Middle frontal gyrus (tissue), 1 donor: ENCODE measurements around the gene COP1.
"Not testable (repeated sequence)": the region's sequence is repeated elsewhere in the genome, so short reads cannot be mapped to it uniquely, and the experiment has no call there.

Experiments used
- DNase-seq: peaks from one replicate; pipeline ENCODE4 v3.0.0-alpha.2; 2015; ENCODE audit warnings: low spot score; ENCODE audit errors: extremely low spot score

COP1 gene

DNA sequence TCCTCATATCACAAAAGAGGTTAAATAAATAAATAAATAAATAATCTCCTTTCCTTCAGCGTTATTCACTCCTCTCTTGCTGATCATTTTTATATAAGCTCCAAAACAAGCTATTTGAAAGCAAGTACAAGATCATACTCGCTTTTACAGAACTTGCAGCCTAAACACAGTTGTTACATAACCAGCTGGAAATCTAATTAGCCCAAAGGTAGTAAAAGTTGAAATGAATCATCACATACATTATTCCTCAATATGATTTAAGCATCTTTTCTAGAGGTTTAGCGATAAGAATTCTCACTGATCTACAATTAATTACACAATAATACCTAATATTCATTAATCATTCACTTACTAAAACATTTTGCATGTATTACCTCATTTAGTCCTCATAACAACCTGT is 160.2 kb downstream of the COP1 start:
- DNase-seq = no peak

DNA sequence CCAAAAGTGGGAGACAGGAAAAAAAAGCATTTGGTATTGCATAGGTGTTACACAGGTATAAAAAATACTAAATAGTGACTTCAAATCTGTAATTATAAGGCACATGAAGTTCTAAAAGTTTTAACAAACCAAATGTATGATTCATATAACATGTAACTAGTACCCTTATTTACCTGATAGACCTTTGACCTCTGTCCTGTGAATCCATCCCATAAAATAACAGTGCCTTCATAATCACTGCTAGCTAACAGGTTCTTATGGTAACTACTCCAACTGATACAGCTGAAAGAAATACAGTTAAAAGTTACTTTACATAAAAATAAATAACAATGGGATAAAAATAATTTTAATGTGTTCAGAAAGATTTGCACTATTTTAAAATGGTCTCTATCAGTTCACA is 163.5 kb downstream of the COP1 start:
- DNase-seq = no peak

GRCh38 chr1:176033881-176034280 is 173.2 kb downstream of the COP1 start:
- DNase-seq = no peak

- no peak for DNase-seq
Measured at GRCh38 chr1:176033474-176033873, 173.6 kb downstream of the COP1 start.

GRCh38 chr1:176032040-176032645 is 174.9 kb downstream of the COP1 start:
- DNase-seq = no peak

DNA sequence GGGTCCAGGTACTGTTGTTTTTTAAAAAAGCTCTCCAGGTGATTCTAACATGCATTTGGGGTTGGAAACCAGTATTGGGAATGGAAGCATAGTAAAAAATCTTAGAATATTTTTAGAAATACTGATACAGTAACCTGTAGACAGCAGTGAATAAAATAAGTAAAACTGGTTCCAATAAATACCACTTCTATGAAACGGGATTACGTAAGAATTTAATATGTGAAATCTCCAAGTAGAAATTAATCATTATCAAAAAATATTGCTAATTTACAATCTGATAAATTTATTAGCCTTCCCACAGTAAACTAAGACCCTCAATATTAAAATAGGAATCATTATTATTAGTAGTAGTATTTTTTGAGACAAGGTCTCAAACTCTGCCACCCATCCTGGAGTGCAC is 177.5 kb downstream of the COP1 start:
- DNase-seq = no peak

GRCh38 chr1:176029155-176029554 is 177.9 kb downstream of the COP1 start:
- no peak for DNase-seq

DNA sequence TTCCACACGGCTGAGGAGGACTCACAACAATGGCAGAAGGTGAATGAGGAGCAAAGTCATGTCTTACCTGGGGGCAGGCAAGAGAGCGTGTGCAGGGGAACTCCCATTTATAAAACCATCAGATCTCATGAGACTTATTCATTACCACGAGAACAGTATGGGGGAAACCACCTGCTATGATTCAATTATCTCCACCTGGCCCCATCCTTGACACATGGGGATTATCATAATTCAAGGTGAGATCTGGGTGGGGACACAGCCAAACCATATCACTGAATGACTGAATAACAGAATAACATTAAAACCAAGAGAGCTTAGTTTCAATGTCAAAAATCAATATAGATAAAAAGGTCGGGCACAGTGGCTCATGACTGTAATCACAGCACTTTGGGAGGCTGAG is 179.2 kb downstream of the COP1 start:
- not testable (repeated sequence) for DNase-seq

DNA sequence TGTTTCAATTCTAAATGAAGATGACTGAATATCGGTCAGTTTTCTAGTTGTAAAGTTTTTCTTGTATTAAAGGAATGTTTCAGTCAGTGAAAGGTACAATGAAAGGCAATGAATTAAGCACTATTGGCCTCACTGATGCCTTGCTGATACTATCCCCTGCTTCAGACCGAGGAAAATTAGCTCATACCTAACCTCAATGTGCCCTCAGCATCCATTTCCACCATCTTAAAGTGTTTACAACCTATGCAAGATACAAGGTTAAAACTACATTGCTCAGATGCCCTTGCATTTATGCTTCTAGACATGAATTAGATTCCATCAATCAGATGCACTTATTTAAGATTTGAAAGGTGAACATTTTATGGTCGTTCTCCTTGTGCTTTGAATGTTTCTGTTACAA is 184.5 kb downstream of the COP1 start:
- DNase-seq = no peak

DNA sequence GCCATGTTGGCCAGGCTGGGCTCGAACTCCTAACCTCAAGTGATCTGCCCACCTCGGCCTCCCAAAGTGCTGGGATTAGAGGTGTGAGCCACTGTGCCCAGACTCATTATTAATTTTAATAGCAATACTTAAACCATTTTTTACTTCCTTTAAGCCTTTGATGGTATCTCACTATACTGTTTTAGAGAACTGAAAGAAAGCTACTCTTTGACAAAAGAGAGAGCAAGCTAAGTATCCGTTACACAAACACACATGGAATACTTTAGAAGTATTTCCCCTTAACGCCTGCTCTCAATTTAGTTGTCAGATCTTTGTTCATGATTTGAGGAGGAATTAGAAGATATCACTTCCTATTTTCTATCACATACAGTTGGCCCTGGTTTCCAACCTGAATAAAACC is 189.4 kb downstream of the COP1 start:
- DNase-seq = no peak

DNA sequence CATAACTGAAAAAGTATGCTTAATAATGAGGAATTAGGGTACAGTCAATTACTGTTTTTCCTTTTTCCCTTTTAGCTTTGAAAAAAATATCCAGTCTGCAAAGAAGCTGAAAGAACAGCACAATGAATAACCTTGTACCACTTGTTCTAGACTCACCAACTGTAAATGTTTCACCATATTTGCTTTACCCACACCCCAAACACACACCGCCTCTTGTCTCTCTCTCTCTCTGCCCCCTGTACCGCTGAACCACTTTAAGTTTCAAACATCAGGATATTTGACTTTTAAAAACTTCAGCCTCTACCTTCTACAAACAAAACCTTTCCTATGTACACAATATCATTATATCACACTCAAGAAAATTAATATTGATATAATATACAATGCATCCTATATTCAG is 197.1 kb downstream of the COP1 start:
- DNase-seq = no peak

DNA sequence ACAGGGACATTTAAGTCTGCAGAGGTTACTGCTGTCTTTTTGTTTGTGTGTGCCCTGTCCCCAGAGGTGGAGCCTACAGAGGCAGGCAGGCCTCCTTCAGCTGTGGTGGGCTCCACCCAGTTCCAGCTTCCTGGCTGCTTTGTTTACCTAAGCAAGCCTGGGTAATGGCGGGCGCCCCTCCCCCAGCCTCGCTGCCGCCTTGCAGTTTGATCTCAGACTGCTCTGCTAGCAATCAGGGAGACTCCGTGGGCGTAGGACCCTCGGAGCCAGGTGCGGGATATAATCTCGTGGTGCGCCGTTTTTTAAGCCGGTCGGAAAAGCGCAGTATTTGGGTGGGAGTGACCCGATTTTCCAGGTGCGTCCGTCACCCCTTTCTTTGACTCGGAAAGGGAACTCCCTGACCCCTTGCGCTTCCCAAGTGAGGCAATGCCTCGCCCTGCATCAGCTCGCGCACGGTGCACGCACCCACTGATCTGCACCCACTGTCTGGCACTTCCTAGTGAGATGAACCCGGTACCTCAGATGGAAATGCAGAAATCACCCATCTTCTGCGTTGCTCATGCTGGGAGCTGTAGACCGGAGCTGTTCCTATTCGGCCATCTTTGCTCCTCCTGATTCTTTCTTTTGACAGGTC is 199.2 kb downstream of the COP1 start:
- not testable (repeated sequence) for DNase-seq

DNA sequence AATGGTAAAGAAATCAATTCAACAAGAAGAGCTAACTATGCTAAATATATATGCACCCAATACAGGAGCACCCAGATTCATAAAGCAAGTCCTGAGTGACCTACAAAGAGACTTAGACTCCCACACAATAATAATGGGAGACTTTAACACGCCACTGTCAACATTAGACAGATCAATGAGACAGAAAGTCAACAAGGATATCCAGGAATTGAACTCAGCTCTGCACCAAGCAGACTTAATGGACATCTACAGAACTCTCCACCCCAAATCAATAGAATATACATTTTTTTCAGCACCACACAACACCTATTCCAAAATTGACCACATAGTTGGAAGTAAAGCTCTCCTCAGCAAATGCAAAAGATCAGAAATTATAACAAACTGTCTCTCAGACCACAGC is 212.4 kb downstream of the COP1 start:
- DNase-seq = not testable (repeated sequence)

DNA sequence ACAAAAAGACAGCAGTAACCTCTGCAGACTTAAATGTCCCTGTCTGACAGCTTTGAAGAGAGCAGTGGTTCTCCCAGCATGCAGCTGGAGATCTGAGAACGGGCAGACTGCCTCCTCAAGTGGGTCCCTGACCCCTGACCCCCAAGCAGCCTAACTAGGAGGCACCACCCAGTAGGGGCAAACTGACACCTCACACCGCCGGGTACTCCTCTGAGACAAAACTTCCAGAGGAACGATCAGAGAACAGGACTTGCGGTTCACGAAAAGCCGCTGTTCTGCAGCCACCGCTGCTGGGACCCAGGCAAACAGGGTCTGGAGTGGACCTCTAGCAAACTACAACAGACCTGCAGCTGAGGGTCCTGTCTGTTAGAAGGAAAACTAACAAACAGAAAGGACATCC is 214.3 kb downstream of the COP1 start:
- DNase-seq = not testable (repeated sequence)

DNA sequence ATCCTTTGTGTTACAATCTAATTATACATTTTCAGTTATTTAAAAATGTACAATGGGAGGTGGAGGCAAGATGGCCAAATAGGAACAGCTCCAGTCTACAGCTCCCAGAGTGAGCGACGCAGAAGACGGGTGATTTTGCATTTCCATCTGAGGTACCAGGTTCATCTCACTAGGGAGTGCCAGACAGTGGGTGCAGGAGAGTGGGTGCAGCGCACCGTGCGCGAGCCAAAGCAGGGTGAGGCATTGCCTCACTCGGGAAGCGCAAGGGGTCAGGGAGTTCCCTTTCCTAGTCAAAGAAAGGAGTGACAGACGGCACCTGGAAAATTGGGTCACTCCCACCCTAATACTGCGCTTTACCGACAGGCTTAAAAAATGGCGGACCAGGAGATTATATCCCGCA is 214.9 kb downstream of the COP1 start:
- not testable (repeated sequence) for DNase-seq

DNA sequence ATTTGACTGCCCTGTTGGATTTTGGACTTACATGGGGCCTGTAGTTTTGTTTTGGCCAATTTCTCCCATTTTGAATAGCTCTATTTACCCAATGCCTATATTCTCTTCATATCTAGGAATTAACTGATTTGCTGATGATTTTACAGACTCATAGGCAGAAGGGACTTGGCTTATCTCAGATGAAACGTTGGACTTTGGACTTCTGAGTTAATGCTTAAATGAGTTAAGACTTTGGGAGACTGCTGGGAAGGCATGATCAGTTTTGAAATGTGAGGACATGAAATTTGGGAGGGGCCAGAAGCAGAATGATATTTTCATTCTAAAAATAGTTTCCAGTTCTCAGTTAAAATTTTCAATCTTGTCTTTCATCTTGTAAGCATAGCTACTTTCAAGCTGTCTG is 222.3 kb downstream of the COP1 start:
- no peak for DNase-seq

GRCh38 chr1:175984057-175984812 is 222.9 kb downstream of the COP1 start:
- no peak for DNase-seq

DNA sequence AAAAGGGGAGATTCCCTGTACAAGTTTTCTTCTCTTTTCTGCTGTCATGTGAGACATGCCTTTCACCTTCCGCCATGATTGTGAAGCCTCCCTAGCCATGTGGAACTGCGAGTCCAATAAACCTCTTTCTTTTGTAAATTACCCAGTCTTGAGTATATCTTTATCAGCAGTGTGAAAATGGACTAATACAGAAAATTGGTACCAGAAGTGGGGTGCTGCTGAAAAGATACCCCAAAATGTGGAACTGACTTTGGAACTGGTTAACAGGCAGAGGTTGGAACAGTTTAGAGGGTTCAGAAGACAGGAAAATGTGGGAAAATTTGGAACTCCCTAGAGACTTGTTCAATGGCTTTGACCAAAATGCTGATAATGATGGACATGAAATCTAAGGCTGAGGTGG is 223.7 kb downstream of the COP1 start:
- DNase-seq = not testable (repeated sequence)

GRCh38 chr1:175981128-175981527 is 226.0 kb downstream of the COP1 start:
- no peak for DNase-seq

GRCh38 chr1:175978926-175979325 is 228.2 kb downstream of the COP1 start:
- DNase-seq = no peak

DNA sequence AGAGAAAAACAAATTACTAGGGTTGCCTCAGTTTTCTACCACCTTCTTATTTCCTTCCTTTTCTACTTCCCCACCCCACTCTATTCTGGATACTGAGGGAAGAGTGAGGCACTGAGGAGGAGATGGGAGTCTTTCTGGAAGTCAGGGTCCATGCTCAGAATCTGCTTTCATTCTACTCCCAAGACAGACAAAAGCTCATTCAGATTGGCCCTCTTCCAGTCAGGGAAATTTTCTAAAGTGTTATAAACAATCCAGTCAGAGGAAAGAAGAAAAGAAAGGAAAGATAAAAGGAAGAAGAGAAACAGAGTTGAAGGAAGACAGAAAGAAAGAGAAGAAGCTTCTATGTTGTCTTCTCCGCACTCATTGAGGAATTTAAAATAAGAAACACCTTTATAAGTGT is 228.6 kb downstream of the COP1 start:
- no peak for DNase-seq

DNA sequence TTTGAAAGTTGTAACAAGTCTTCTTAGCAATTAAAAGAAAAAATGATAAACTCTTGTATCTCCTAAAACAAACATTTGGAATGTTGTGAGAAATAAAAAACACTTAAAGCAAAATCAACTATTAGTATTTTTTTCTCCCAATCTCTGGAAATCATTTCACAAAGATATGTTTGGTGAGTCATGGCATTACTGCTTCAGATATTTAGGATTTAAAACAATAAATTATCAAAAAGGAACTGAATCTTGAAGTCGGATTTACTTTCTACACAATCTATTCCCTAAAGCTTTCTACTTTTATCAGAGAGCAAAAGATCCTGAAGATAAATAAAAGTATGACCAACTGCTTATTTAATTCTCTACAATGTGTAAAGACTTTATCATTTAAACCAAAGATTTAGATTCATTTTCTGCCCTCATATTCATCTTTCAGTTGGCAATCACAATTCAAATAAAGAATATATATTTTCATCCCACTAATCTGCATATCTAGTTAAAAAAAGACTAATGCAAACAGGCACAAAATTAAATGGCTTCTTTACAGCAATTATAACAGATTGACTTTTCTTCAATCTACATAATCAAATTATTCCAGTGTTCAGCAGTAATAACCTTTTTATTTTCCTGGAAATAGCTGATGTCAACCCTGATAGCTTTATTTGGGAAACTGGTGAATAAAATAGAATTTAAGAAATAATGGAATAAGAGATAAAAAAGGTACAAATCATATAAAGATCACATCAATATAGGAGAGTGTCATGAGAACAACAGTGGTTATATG is 230.0 kb downstream of the COP1 start:
- DNase-seq = no peak
